COLO668 (cell line): ENCODE results near the gene PLEKHA5.
"Not testable (repeated sequence)": the region's sequence is repeated elsewhere in the genome, so short reads cannot be mapped to it uniquely, and the experiment has no call there.

Source experiments
- DNase-seq: peaks from one replicate; lab custom pipeline; 2025; ENCODE audit not compliant: unreplicated experiment; lab: John Stamatoyannopoulos, UW

The PLEKHA5 gene

DNA sequence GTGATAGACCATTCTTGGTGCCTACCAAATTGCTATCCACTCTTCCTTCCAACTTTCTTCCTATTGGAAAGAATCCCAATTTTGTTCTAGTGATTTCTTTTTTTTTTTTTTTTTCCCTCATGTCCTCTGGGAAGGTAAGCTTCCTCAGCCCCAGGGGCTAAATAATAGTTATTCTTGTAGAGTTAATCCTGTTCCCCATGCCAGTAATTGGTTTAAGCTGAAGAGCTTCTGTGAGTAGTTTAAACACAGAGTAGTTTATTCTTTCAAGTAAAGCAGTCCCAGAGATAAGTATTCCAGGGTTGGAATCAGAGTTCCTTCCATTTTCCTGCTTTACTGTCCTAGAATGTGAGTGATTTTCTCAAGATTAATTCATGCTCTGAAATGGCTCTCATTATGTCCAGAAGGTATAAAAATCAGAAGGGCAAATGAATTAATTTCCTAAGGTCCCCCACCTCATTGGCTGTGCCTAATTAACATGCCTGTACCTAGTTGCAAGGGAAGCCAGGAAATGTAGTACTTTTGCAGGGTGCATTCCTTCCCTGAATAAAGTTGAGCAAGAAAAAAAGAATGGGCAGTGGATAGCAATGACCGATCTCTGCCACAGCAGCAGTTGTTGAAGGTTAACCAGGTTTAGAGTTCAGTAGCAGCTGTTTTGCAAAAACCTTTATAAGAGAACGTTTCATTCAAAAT is 97.8 kb downstream of the PLEKHA5 start:
- no peak for DNase-seq

DNA sequence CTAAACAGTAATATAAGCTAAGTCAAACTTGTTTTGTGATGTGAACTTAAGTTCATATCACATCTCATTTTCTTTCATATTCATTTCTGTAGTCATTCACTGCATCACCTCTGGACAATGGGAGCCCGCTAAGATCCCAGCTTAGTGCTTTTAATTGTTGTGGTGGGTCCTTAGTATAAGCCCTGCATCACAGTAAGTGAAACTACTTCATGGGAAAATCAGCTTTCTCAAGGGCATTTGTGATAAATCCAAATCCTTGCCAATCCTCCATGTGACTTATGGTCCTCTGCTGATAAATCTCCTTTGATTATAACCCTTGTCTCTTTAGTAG is 98.3 kb downstream of the PLEKHA5 start:
- no peak for DNase-seq

- DNase-seq: not testable (repeated sequence)
These were observed 99.5 kb downstream of the PLEKHA5 start for GRCh38 chr12:19229021-19229420.

- no peak for DNase-seq
These were observed 100.8 kb downstream of the PLEKHA5 start for GRCh38 chr12:19230299-19230866.

DNA sequence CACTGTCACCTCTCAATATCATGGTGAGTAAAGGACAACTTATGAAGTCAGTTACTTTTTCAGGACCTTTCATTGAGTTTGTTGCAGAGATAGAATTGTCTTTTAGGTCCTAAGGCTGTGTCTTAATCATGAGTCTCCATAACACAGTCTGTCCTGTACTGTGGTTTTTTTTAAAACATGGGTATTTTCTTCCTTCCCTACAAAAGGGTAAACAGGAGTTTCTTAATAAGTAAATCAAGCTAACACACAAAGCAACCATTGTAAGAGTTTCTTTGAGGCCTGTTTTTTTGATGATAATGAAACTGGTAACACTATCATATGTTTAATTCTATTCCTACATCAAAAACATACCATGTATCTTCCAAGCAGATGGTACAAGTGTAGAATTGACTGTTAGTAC is 101.4 kb downstream of the PLEKHA5 start:
- no peak for DNase-seq

DNA sequence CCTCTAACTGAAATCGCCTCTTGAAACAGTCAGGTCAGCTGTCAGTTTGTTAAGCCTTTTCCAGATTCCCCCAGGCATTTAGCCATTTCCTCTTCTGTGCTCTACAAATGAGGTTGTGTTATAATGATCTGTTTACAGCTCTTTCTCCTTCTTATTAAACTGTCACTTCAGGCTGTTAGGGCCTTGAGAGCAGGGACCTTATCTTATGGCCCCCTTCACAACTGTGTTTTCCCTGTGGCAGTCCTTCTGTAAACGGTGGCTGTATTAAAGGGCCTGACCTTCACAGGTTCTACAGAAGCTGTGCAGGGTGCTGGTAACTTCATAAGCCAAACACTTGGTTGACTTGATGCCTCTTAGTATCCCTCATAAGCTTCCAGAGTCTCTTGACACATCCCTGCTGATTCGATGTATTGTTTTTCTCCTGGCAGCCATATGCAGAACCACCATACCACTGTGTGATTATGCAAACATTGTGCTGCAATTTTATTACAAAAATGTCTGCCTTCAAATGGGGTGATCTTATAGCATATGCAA is 104.7 kb downstream of the PLEKHA5 start:
- no peak for DNase-seq

DNA sequence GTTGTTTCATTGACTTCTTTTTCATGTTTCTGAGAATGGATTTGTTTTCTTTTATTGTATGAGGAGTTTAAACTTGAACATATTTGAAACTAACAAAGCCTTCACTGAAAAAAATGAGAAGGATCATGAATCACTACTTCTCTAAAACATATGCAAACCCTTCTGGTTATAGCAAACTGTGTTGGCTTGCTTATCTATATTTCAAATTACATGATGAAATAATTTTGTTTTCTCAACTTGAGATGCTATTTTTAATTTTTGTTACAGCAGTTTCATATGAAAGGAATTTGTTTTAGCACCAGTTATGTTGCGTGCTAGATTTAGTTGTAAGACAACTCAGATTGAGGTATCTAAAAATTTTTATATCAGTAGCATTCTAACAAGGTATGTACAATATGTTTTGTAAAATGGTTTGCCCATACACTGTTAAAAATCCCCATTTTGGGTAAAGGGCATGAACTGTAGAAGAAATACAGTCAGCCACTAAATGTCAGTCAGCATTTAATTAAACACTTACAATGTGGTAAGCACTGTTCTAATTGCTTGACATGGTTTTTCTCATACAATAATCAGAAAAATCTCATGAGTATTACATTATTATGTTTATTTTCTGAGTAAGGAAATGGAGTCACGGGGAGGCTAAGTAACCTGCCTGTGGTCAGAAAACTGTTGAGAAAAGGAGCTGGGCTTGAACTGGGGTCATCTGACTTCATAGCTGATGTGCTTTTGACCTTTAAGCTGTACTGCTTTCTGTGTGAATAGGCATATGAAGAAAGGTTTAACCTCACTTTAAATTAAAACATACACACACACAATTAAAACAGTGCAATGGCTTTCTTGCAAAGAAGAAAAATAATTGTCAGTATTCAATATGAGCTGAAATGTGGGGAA is 105.7 kb downstream of the PLEKHA5 start:
- no peak for DNase-seq

DNA sequence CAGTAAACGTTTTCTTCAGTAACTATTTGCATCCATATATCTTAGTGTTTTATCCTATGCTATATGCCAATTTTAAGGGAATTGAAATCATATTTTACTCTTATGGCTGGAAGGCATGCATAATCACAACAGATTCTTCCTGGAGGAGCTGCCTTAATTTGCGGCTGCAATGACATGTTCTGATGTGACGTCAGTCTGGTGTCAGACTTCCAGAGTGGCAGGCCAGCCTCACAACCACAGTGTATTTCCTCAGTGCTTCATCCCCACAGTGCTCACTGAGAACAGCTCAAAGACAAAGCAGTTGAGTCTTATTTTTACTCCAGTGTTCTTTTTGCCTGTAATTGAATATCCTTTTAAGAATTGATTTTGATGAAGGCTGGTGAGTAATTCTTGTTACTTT is 107.1 kb downstream of the PLEKHA5 start:
- DNase-seq: no peak

GRCh38 chr12:19238540-19238939 is 109.0 kb downstream of the PLEKHA5 start:
- no peak for DNase-seq

DNA sequence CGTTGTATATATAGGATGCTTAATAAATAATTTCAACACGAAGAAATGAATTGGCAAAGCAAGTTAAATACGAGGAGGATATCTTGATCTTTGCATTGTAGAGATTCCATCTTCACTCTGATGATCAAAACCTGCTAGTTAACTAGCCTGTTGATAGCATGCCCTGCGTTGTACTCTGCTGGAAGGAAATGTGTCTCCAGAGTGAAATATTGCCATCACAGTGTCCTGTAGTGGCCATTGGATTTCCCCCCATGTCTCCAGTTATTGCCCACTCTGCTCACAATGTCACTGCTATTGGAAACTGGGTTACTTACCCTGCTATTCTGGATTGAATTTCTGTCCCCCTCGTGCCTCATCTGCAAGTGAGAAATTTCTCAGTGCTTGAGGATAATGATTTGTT is 109.6 kb downstream of the PLEKHA5 start:
- DNase-seq: no peak

GRCh38 chr12:19239616-19240234 is 110.2 kb downstream of the PLEKHA5 start:
- DNase-seq: no peak

DNA sequence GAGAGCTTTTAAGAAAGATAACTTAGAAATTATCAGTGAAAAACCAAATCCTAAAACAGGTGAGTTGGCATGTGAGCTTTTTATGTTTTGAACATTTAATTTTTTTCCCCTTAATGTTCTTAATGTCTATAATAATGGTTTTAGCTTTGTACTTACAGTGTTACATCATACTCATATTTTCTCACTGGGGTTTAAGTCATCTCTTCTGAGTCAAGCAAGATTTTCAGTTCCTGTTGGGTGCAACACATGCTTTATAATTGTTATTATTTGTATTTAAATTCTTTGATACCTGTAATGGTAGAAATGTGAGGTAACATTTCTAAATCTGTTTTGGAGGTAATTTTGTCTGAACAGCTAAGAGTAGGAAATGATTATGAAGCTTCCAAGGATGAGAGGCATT is 113.0 kb downstream of the PLEKHA5 start:
- DNase-seq: no peak

- DNase-seq: no peak
These were observed 114.0 kb downstream of the PLEKHA5 start for GRCh38 chr12:19243551-19243950.

DNA sequence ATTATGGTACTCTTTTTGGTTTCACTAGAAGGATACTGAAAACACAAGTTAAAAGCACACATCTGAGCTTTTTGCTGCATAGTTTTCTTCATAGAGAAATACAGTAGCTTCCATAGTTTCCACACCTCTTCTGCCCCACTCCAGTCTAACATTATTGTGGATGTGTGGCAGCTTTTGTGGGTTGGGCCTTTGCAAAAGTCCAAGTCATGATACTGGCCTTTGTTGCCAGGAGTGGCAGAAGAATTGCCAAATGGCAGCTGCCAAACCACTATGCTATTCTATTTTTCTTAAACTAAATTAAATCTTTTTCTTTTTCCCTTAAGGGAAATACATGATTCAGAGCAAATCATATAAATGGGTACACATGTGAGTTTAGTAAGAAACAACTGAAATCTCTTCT is 114.8 kb downstream of the PLEKHA5 start:
- no peak for DNase-seq

DNA sequence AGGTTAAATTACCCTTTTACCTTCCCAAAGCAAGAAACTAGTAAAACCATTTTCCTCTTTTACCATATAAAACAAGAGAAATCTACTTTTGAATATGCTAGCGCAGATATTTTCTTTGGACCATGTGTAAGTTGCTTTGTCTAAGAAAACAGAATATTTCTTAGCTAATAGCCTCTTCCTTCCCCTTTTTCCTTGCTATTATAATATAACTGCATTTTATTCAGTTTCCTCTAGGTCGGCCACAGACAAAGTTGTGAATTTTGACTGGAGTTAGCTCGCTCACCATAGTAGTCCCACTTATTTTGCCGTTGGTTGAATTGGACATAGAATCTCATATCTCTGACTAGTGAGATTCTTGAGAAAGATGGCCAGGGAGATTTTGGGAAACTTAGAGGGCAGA is 115.6 kb downstream of the PLEKHA5 start:
- no peak for DNase-seq

GRCh38 chr12:19245666-19246065 is 116.1 kb downstream of the PLEKHA5 start:
- DNase-seq: no peak

- DNase-seq: no peak
These were observed 117.4 kb downstream of the PLEKHA5 start for GRCh38 chr12:19246933-19247332.

GRCh38 chr12:19248929-19249602 is 119.5 kb downstream of the PLEKHA5 start:
- no peak for DNase-seq

- no peak for DNase-seq
These were observed 122.1 kb downstream of the PLEKHA5 start for GRCh38 chr12:19251481-19252132.

DNA sequence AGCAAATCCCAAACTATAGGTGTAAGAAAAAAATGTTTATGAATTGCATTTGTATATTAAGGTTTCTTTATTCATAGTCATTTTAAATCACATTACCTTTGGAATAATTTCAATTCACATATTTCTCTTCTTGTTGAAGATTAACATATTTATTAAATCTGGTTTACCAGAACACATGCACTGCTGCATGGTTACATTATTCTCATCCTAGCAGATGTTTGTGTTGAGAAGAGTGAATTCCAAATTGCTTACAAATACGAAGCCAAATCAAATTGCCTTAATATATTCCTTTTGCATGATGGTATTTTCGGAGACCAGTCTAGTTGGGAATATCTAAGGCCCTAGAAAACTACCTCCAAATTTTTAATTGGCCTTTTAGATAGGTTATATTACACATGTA is 130.6 kb downstream of the PLEKHA5 start:
- DNase-seq: no peak
